Endothelial cell of umbilical vein (primary cell): ENCODE measurements around the gene FAM131C. TPM values are rescaled to one million over a fixed set of nuclear protein-coding genes. Genes with fewer than 3 reads are reported as not detected.

Experiments used
- BruUV-seq: library from RNA; stranded (reverse); fragments of 400-500 nt; replicated peaks from 2 replicates; lab custom pipeline; 2021; lab: Mats Ljungman, UMichigan
- CTCF ChIA-PET: fragments of 300-600, 350-600 bp; sonication (Branson Sonifier 250); formaldehyde crosslinking; loops from one replicate; lab custom pipeline; 2021; ENCODE audit warnings: antibody characterized with exemption, inconsistent platforms; lab: Charles Lee
- POLR2A ChIA-PET: fragments of 300-600, 350-600 bp; sonication (Branson Sonifier 250); formaldehyde crosslinking; loops from one replicate; lab custom pipeline; 2021; ENCODE audit warnings: antibody characterized with exemption, inconsistent platforms; lab: Charles Lee
- DNase-seq: peaks from one replicate; pipeline ENCODE4 v3.0.0-alpha.2; 2011; ENCODE audit warnings: low read depth, low spot score
- FAIRE-seq: peaks from 2 replicates; lab custom pipeline; 2011; peaks lifted over from hg19 to GRCh38; lab: Jason Lieb, UNC
- H2AFZ ChIP-seq: 2 replicates; pipeline ENCODE4 v1.6.0; 2012; ENCODE audit warnings: low read depth, low read length, control low read depth, inconsistent platforms
- H3K27ac ChIP-seq: 2 replicates; pipeline ENCODE4 v1.5.1; 2011; ENCODE audit warnings: low read depth, mild to moderate bottlenecking, control low read depth, low read length, moderate library complexity; ENCODE audit not compliant: insufficient read depth
- H3K27me3 ChIP-seq, 2 experiments: 2 replicates each; pipeline versions ENCODE4 v1.6.0 to v1.6.1; 2011; ENCODE audit warnings: low read length in 2 of 2, mixed read lengths in 1 of 2; ENCODE audit not compliant: control insufficient read depth in 2 of 2, insufficient read depth in 2 of 2
- H3K36me3 ChIP-seq, 2 experiments: 2 replicates in 1 of 2; 3 replicates in 1 of 2; pipeline ENCODE4 v1.5.1; 2011; ENCODE audit warnings: low read length in 2 of 2, mild to moderate bottlenecking in 1 of 2, moderate library complexity in 1 of 2; ENCODE audit not compliant: control insufficient read depth in 2 of 2, insufficient read depth in 2 of 2; ENCODE audit errors: extremely low read depth in 1 of 2
- H3K4me1 ChIP-seq: 3 replicates; pipeline ENCODE4 v1.5.1; 2011; ENCODE audit warnings: mild to moderate bottlenecking, low read length; ENCODE audit not compliant: control insufficient read depth, insufficient read depth; ENCODE audit errors: extremely low read depth
- H3K4me2 ChIP-seq: 2 replicates; pipeline ENCODE4 v1.6.1; 2011; ENCODE audit warnings: low read length, control low read depth, mixed read lengths; ENCODE audit not compliant: insufficient read depth
- H3K4me3 ChIP-seq, 3 experiments: fragments of 200-600 bp in 1 of 3; sonication (generic), shearing (Covaris generic) in 1 of 3; replicated peaks in 1 of 3; 2 replicates each; pipeline ENCODE4 v1.5.1; 2011 to 2016; ENCODE audit warnings: control low read depth in 3 of 3, low read length in 3 of 3, mild to moderate bottlenecking in 2 of 3, inconsistent platforms in 1 of 3, low read depth in 1 of 3, moderate library complexity in 1 of 3; ENCODE audit not compliant: insufficient read depth in 1 of 3
- H3K79me2 ChIP-seq: 2 replicates; pipeline ENCODE4 v1.6.0; 2012; ENCODE audit warnings: low read length, inconsistent platforms; ENCODE audit not compliant: control insufficient read depth, insufficient read depth
- H3K9ac ChIP-seq: replicated peaks from 2 replicates; pipeline ENCODE3; 2011; ENCODE audit warnings: low read length, control low read depth; ENCODE audit not compliant: insufficient read depth; ENCODE audit errors: extremely low read depth
- H3K9me1 ChIP-seq: replicated peaks from 3 replicates; pipeline ENCODE4 v1.6.0; 2011; ENCODE audit warnings: mild to moderate bottlenecking, low read length; ENCODE audit not compliant: control insufficient read depth, insufficient read depth; ENCODE audit errors: extremely low read depth
- H3K9me3 ChIP-seq: replicated peaks from 2 replicates; pipeline ENCODE4 v1.5.1; 2012; ENCODE audit warnings: low read length, inconsistent platforms; ENCODE audit not compliant: control insufficient read depth, insufficient read depth
- H4K20me1 ChIP-seq: replicated peaks from 2 replicates; pipeline ENCODE3; 2011; ENCODE audit warnings: mild to moderate bottlenecking, low read length; ENCODE audit not compliant: control insufficient read depth, insufficient read depth; ENCODE audit errors: extremely low read depth
- FOS ChIP-seq: IDR thresholded peaks from 2 replicates; pipeline ENCODE4 v1.6.1; 2011; ENCODE audit warnings: mild to moderate bottlenecking, low read length, moderate library complexity, borderline replicate concordance; ENCODE audit not compliant: insufficient read depth
- GATA2 ChIP-seq: IDR thresholded peaks from 2 replicates; pipeline ENCODE4 v1.7.0; 2011; ENCODE audit warnings: low read depth, mild to moderate bottlenecking, moderate library complexity, mixed read lengths, low read length; ENCODE audit not compliant: insufficient read length, insufficient read depth
- JUN ChIP-seq: IDR thresholded peaks from 2 replicates; pipeline ENCODE4 v1.6.1; 2011; ENCODE audit warnings: borderline replicate concordance, low read depth; ENCODE audit not compliant: insufficient read length, insufficient read depth
- MYC ChIP-seq: IDR thresholded peaks from one replicate; pipeline ENCODE4 v1.6.1; 2011; ENCODE audit warnings: mild to moderate bottlenecking, low read depth, low read length
- POLR2A ChIP-seq: IDR thresholded peaks from 2 replicates; pipeline ENCODE4 v1.6.1; 2012; ENCODE audit warnings: low read depth, mild to moderate bottlenecking, control low read depth, low read length
- POLR2AphosphoS5 ChIP-seq: IDR thresholded peaks from 2 replicates; pipeline ENCODE4 v1.6.1; 2012; ENCODE audit warnings: low read depth, mild to moderate bottlenecking, control low read depth, low read length, moderate library complexity; ENCODE audit not compliant: insufficient read depth
- dilution Hi-C: fragments of 300-500 bp; cut with MboI; formaldehyde crosslinking; loops from one replicate; pipeline ENCODE4 v1.15.0; 2019; ENCODE audit warnings: low sequenced_read_pairs; ENCODE audit not compliant: extremely low pct_ligation_motif_present
- intact Hi-C: fragments of 100-400 bp; cut with micrococcal nuclease; formaldehyde crosslinking; loops from one replicate; pipeline ENCODE4 v1.10.0; 2022
- polyA plus RNA-seq, 4 experiments: library from polyadenylated mRNA; depleted of rRNA in 3 of 4; stranded (reverse) in 3 of 4; unstranded in 1 of 4; fragments of >200 nt; gene quantifications; 2 replicates each; pipeline versions ENCODE4 v1.2.1 to v1.2.3, GENCODE V29; 2011 to 2012; ENCODE audit warnings: missing spikeins in 1 of 4
- total RNA-seq: library from RNA; stranded (reverse); gene quantifications from 2 replicates; pipeline ENCODE4 v1.2.3, GENCODE V29; 2021
- TF ChIP-seq, protein P1 (sequence below), 2 donors: IDR thresholded peaks; 1 replicate in 1 of 2; 2 replicates in 1 of 2; pipeline ENCODE4 v1.5.1; 2011; ENCODE audit warnings: low read length in 2 of 2, mild to moderate bottlenecking in 2 of 2, moderate library complexity in 2 of 2, control low read depth in 1 of 2, inconsistent platforms in 1 of 2, low read depth in 1 of 2; ENCODE audit not compliant: insufficient read depth in 1 of 2; ENCODE audit errors: extremely low read depth in 1 of 2

Gene FAM131C
- total and polyA plus RNA-seq, 2 donors (not counting 3 experiments of a cell fraction or from before 2014, with no cell fraction given) = 0.23 TPM; not detected in 1

DNA sequence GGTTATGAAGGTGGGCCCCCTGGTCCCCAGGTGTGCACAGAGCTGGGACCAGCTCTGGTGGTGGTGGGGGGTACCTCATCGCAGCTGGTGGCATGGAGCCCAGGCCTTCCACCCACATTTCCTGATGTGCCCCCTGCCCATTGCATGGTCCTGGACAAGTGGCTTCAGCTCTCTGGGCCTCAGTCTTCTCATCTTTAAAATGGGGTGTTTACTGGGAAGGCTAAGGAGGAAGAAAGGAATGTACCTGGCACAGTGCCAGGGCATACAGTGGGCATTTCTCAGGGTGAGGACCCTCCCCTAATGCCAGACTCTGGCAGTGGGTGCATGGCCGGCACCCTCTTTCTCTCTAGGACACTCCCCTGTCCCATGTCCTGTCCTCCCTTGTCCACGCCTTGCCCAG is 22.4 kb downstream of the FAM131C start:
- intact Hi-C loops = no loop called here
- TF ChIP-seq, protein P1, sequence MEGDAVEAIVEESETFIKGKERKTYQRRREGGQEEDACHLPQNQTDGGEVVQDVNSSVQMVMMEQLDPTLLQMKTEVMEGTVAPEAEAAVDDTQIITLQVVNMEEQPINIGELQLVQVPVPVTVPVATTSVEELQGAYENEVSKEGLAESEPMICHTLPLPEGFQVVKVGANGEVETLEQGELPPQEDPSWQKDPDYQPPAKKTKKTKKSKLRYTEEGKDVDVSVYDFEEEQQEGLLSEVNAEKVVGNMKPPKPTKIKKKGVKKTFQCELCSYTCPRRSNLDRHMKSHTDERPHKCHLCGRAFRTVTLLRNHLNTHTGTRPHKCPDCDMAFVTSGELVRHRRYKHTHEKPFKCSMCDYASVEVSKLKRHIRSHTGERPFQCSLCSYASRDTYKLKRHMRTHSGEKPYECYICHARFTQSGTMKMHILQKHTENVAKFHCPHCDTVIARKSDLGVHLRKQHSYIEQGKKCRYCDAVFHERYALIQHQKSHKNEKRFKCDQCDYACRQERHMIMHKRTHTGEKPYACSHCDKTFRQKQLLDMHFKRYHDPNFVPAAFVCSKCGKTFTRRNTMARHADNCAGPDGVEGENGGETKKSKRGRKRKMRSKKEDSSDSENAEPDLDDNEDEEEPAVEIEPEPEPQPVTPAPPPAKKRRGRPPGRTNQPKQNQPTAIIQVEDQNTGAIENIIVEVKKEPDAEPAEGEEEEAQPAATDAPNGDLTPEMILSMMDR (IDR thresholded peaks at IDR 0.05; ENCODE audit: extremely low read depth in 1 of 2, insufficient read depth in 1 of 2, low read depth in 1 of 2, low read length in 2 of 2) = no peak
- no peak for TF ChIP-seq POLR2AphosphoS5
- TF ChIP-seq JUN = no peak
- TF ChIP-seq GATA2 = no peak
- TF ChIP-seq MYC = no peak
- no peak for TF ChIP-seq FOS
- TF ChIP-seq POLR2A = no peak
- FAIRE-seq = no peak

More for the DNA sequence above, 22.4 kb downstream of the FAM131C start:
- CTCF ChIA-PET = interaction anchor here (0.9 to 1.2 kb wide), 2 partner anchors 22 to 259 kb away, joined by 3 to 4 read pairs; partner anchors contain the start of gene FAM131C
- DNase-seq = no peak
- no peaks in the 10 kb centered on the region for H3K27me3 ChIP-seq
- dilution Hi-C loops = no loop called here
- POLR2A ChIA-PET = no interaction called here
- no peak overlapping the region for H3K4me3 ChIP-seq
- no peak overlapping the region for H3K4me2 ChIP-seq
- no peak overlapping the region for H3K9ac ChIP-seq
- H2AFZ ChIP-seq = no peak overlapping the region
- H3K79me2 ChIP-seq = no peaks in the 10 kb centered on the region
- BruUV-seq = no TSS peak
- no peaks in the 10 kb centered on the region for H3K9me3 ChIP-seq
- no peaks in the 10 kb centered on the region for H3K9me1 ChIP-seq
- no peaks in the 10 kb centered on the region for H3K36me3 ChIP-seq
- no peak overlapping the region for H3K27ac ChIP-seq
- H4K20me1 ChIP-seq = no peaks in the 10 kb centered on the region
- H3K4me1 ChIP-seq = no peaks in the 10 kb centered on the region
